Germinal center (tissue), 1 donor: ENCODE results near the gene LRFN2.
A peak's percentile ranks its signal among the peaks of the same experiment; 100 is the strongest.

Source experiments
- DNase-seq: peaks from one replicate; pipeline ENCODE4 v3.0.0; 2012; ENCODE audit warnings: mixed read lengths, low spot score

Gene LRFN2

GRCh38 chr6:40587240-40588069, at the start of gene LRFN2:
TSS of gene LRFN2 (minus strand) at chr6:40587364.
- peak; percentile 75 for DNase-seq

GRCh38 chr6:40634429-40634828, 47.3 kb upstream of the LRFN2 start:
- no peak for DNase-seq

DNA sequence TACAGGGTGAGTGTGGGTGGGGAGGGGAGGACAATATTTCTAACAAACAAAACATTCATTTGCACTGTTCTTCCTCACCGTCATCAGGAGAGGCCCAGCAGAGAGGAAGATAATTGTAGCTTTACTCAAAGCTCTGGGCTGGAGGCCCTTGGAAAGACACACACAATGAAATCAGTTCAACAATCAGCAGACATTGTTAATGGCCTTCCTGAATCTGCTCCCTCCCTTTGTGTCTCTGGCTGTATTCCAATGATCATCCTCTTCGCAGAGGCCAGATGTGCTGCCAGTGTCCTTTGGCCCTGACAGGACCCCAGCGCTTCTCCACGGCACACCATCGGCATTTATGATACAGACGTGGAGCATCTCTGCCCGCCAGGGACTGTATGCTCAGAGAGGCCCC, 44.6 kb upstream of the LRFN2 start:
- DNase-seq: no peak

- no peak for DNase-seq
Measured at GRCh38 chr6:40630488-40630887, 43.3 kb upstream of the LRFN2 start.

DNA sequence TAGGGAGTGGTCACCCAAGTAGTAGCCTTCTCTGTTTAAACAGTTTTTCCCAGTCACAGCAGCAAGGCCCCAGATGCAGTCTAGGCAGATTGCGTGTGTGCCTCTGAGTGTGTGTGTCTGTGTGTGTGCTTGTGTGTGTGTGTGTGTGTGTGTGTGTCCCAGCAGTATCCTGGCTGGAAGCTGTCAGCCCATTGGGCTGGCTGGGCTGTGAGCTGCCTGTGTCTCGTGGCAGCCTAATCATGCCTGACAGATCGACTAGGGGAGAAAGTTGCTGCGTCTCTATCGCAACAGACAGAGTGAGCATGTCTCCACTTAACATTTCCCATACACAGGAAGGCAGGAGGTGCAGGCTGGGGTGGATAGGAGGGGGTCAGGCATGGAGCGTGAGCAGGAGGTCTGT, 42.9 kb upstream of the LRFN2 start:
- DNase-seq: no peak

- no peak for DNase-seq
Measured at GRCh38 chr6:40629463-40629862, 42.3 kb upstream of the LRFN2 start.

GRCh38 chr6:40627316-40627715, 40.2 kb upstream of the LRFN2 start:
- no peak for DNase-seq

DNA sequence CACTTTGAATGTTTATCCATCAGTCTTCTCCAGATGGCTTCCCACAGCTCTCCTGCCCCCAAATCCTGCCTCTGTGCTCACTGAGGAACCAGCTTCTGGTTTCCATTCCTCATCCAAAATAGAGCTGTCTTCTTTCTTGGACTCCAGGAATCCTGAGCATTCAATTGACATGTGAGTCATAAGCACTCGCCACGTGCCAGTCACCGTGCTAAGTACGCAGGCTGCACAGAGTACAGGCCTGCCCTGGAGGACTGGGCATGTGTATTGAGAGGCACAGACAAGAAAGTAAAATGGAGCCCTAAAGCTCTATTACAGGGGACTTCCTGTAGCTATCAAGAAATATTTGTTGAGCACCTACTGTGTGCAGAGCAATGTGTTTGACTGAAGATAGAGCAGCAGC, 39.7 kb upstream of the LRFN2 start:
- DNase-seq: no peak

GRCh38 chr6:40623932-40624331, 36.8 kb upstream of the LRFN2 start:
- DNase-seq: no peak

DNA sequence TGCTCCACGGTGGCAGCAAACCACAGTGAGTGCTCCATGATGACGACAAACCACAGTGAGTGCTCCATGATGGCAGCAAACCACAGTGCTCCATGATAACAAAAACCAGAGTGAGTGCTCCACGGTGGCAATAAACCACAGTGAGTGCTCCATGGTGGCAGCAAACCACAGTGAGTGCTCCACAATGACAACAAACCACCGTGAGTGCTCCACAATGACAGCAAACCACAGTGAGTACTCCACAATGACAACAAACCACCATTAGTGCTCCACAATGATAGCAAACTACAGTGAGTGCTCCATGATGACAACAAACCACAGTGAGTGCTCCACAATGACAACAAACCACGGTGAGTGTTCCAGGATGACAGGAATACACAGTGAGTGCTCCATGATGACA, 36.0 kb upstream of the LRFN2 start:
- DNase-seq: no peak

- no peak for DNase-seq
Measured at GRCh38 chr6:40620574-40621240, 33.5 kb upstream of the LRFN2 start.

- no peak for DNase-seq
Measured at GRCh38 chr6:40614671-40615070, 27.5 kb upstream of the LRFN2 start.

DNA sequence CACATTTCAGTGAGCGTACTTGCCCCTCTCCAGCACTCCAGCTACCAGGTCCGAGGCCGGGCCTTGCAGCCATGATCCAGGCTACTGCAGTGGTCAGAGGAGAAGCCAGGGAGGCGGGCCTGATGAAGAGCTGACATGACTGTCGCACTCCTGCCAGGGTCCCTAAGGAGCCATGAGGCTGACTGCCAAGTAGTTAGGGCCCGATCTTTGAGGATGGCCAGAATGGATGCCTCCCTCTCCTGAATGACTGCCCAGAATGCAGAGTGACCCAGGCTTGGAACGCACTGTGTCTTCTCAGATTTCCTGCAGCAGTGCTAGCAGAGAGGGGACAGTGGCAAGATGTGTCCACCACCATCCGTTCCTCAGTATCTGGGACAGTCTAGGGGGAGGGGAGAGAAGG, 24.7 kb upstream of the LRFN2 start:
- DNase-seq: no peak

GRCh38 chr6:40611434-40611833, 24.3 kb upstream of the LRFN2 start:
- no peak for DNase-seq

- no peak for DNase-seq
Measured at GRCh38 chr6:40610229-40610628, 23.1 kb upstream of the LRFN2 start.

GRCh38 chr6:40606981-40607380, 19.8 kb upstream of the LRFN2 start:
- no peak for DNase-seq

- DNase-seq: no peak
Measured at GRCh38 chr6:40606526-40606925, 19.4 kb upstream of the LRFN2 start.

- no peak for DNase-seq
Measured at GRCh38 chr6:40604082-40604481, 16.9 kb upstream of the LRFN2 start.

- no peak for DNase-seq
Measured at GRCh38 chr6:40599555-40599954, 12.4 kb upstream of the LRFN2 start.

GRCh38 chr6:40598516-40598915, 11.4 kb upstream of the LRFN2 start:
- DNase-seq: no peak

DNA sequence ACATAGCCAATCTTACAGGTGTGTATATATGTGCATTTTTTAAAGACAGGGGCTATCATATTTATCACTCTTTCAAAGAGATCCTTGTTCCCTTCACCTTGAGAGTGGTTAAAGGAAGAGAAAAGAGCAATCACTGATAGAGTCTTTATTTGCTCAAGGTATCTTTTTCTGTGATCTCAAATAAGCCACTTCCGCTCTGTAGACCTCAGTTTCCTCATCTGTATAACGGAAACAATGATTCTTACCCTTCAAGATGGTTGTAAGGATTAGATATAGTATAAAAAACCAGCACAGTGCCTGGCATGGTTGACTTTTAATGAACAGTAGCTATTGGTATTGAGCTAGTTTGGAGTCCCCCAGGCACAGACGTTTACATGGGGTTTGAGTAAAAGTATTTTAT, 10.1 kb upstream of the LRFN2 start:
- no peak for DNase-seq

DNA sequence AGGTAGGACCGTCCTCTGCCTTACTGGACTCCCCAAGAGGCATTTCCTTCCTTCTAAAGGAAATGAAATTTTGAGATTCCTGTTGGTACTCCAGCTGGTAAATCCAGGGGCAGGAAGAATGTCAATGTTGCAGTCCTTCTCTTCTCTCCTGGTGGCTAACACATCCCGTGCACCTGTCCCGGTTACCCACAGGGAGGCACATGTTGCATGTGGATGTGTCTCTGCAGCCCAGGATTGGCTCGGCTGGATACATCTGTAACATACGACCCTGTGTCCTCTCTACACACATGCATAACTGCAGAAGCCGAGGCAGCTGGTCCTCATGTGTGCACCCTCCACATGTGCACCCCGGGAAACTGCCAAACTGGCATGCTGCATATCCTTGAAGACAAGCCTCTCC, 1.3 kb upstream of the LRFN2 start:
- DNase-seq: no peak

DNA sequence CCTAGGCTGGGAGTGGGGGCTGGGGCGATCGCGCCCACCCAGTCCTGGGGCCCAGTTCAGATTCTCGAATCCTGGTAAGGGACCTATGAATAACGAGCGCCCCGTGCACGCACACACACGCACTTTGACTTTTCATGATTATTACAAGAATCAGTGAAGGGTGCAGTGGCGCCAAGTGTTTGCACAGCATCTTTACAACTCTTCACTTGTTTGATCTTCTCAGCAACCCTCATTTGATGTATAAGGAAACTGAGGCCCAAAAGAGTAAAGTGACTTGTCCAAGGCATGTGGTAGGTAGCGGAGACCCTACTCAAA, 863 bp upstream of the LRFN2 start:
- no peak for DNase-seq
